Activated CD4-positive, alpha-beta memory T cell treated with anti-CD3 and anti-CD28 coated beads, Interleukin-2, amount 10 ng/mL, durations not matched to agents 7 days and 5 days (primary cell): ENCODE results near the gene AGBL1. TPM values are rescaled to one million over a fixed set of nuclear protein-coding genes. Genes with fewer than 3 reads are reported as not detected.

Experiments
- CTCF ChIA-PET: fragments of 350-600 bp; sonication (Branson Sonifier 250); formaldehyde crosslinking; loops from one replicate; lab custom pipeline; 2021; ENCODE audit warnings: antibody characterized with exemption, inconsistent platforms; lab: Charles Lee
- POLR2A ChIA-PET: fragments of 350-600 bp; sonication (Branson Sonifier 250); formaldehyde crosslinking; loops from one replicate; lab custom pipeline; 2021; ENCODE audit warnings: antibody characterized with exemption; lab: Charles Lee
- DNase-seq: peaks from one replicate; pipeline ENCODE4 v3.0.0-alpha.2; 2020
- H3K27ac Mint-ChIP-seq: one replicate; pipeline ENCODE4 v1.8.0; 2021; ENCODE audit warnings: mild to moderate bottlenecking, mixed read lengths
- H3K27me3 Mint-ChIP-seq: one replicate; pipeline ENCODE4 v1.8.0; 2021; ENCODE audit warnings: mixed read lengths
- H3K36me3 Mint-ChIP-seq: one replicate; pipeline ENCODE4 v1.8.0; 2021; ENCODE audit warnings: low read depth, mixed read lengths
- H3K4me1 Mint-ChIP-seq: one replicate; pipeline ENCODE4 v1.8.0; 2021; ENCODE audit warnings: mixed read lengths
- H3K4me3 Mint-ChIP-seq: one replicate; pipeline ENCODE4 v1.8.0; 2021; ENCODE audit warnings: mild to moderate bottlenecking, mixed read lengths
- H3K9me3 Mint-ChIP-seq: one replicate; pipeline ENCODE4 v1.8.0; 2021; ENCODE audit warnings: mixed read lengths
- total RNA-seq, 2 experiments: library from RNA; stranded (reverse); gene quantifications; one replicate each; pipeline ENCODE4 v1.2.3, GENCODE V29; 2021

The AGBL1 gene
- total RNA-seq, 2 experiments from 2014 or later, result not detected

- Mint-ChIP-seq H3K4me3 (no peak overlapping the region), H3K36me3 (no peaks in the 10 kb centered on the region), H3K9me3 (no peaks in the 10 kb centered on the region), H3K27me3 (peaks cover 1% of the 10 kb centered on the region), H3K27ac (no peak overlapping the region), H3K4me1 (no peaks in the 10 kb centered on the region)
- ChIA-PET CTCF (interaction anchor here (1.4 kb wide), 1 partner anchor 10 kb away, joined by 3 read pairs; no protein-coding TSS in a partner anchor), POLR2A (no interaction called here)
- DNase-seq, result no peak
These were observed 584.3 kb downstream of the AGBL1 start for GRCh38 chr15:86663979-86664378.

- no peak for DNase-seq
- H3K36me3 Mint-ChIP-seq, result no peaks in the 10 kb centered on the region
- peaks cover 1% of the 10 kb centered on the region for H3K27me3 Mint-ChIP-seq
- no peak overlapping the region for H3K27ac Mint-ChIP-seq
- no peaks in the 10 kb centered on the region for H3K4me1 Mint-ChIP-seq
- ChIA-PET CTCF (no interaction called here), POLR2A (no interaction called here)
- H3K4me3 Mint-ChIP-seq, result no peak overlapping the region
- no peaks in the 10 kb centered on the region for H3K9me3 Mint-ChIP-seq
These were observed 584.9 kb downstream of the AGBL1 start for GRCh38 chr15:86664581-86664980.

GRCh38 chr15:86676002-86676401 lies 596.3 kb downstream of the AGBL1 start:
- Mint-ChIP-seq H3K36me3 (no peaks in the 10 kb centered on the region), H3K9me3 (no peaks in the 10 kb centered on the region), H3K4me1 (peaks cover 2% of the 10 kb centered on the region), H3K27me3 (peaks cover 3% of the 10 kb centered on the region), H3K4me3 (no peak overlapping the region), H3K27ac (no peak overlapping the region)
- no peak for DNase-seq
- ChIA-PET POLR2A (no interaction called here), CTCF (no interaction called here)

- H3K36me3 Mint-ChIP-seq, result no peaks in the 10 kb centered on the region
- H3K27me3 Mint-ChIP-seq, result peaks cover 3% of the 10 kb centered on the region
- H3K27ac Mint-ChIP-seq, result no peak overlapping the region
- CTCF ChIA-PET, result no interaction called here
- H3K4me3 Mint-ChIP-seq, result no peak overlapping the region
- POLR2A ChIA-PET, result no interaction called here
- no peaks in the 10 kb centered on the region for H3K9me3 Mint-ChIP-seq
- peaks cover 2% of the 10 kb centered on the region for H3K4me1 Mint-ChIP-seq
- DNase-seq, result no peak
These were observed 597.6 kb downstream of the AGBL1 start for GRCh38 chr15:86677278-86677677.

GRCh38 chr15:86685263-86685662 lies 605.6 kb downstream of the AGBL1 start:
- no peak for DNase-seq
- ChIA-PET POLR2A (no interaction called here), CTCF (no interaction called here)
- Mint-ChIP-seq H3K4me3 (no peak overlapping the region), H3K4me1 (no peaks in the 10 kb centered on the region), H3K27me3 (peaks cover 3% of the 10 kb centered on the region), H3K36me3 (no peaks in the 10 kb centered on the region), H3K9me3 (no peaks in the 10 kb centered on the region), H3K27ac (no peak overlapping the region)

- Mint-ChIP-seq H3K9me3 (no peaks in the 10 kb centered on the region), H3K36me3 (no peaks in the 10 kb centered on the region)
- CTCF ChIA-PET, result no interaction called here
These were observed 609.3 kb downstream of the AGBL1 start for GRCh38 chr15:86689006-86689405.

GRCh38 chr15:86690566-86690965 lies 610.9 kb downstream of the AGBL1 start:
- no peaks in the 10 kb centered on the region for H3K36me3 Mint-ChIP-seq
- no peaks in the 10 kb centered on the region for H3K4me1 Mint-ChIP-seq
- CTCF ChIA-PET, result no interaction called here
- no peaks in the 10 kb centered on the region for H3K27me3 Mint-ChIP-seq
- H3K4me3 Mint-ChIP-seq, result no peak overlapping the region
- POLR2A ChIA-PET, result no interaction called here
- DNase-seq, result no peak
- no peaks in the 10 kb centered on the region for H3K9me3 Mint-ChIP-seq
- no peak overlapping the region for H3K27ac Mint-ChIP-seq

More at GRCh38 chr15:86689006-86689405, 609.3 kb downstream of the AGBL1 start:
- no peak overlapping the region for H3K27ac Mint-ChIP-seq
- DNase-seq, result no peak
- H3K4me1 Mint-ChIP-seq, result no peaks in the 10 kb centered on the region
- no peak overlapping the region for H3K4me3 Mint-ChIP-seq
- no peaks in the 10 kb centered on the region for H3K27me3 Mint-ChIP-seq
- POLR2A ChIA-PET, result no interaction called here

- Mint-ChIP-seq H3K36me3 (no peaks in the 10 kb centered on the region), H3K4me3 (no peak overlapping the region), H3K27ac (no peak overlapping the region), H3K27me3 (no peaks in the 10 kb centered on the region), H3K4me1 (no peaks in the 10 kb centered on the region), H3K9me3 (no peaks in the 10 kb centered on the region)
- POLR2A ChIA-PET, result no interaction called here
- CTCF ChIA-PET, result no interaction called here
- no peak for DNase-seq
These were observed 611.5 kb downstream of the AGBL1 start for GRCh38 chr15:86691091-86691663.

GRCh38 chr15:86700864-86701610 lies 621.4 kb downstream of the AGBL1 start:
- no peak overlapping the region for H3K4me3 Mint-ChIP-seq

GRCh38 chr15:86701611-86701963 lies 621.9 kb downstream of the AGBL1 start:
- Mint-ChIP-seq H3K9me3 (peaks cover 7% of the 10 kb centered on the region), H3K27ac (no peak overlapping the region), H3K4me1 (no peaks in the 10 kb centered on the region), H3K36me3 (no peaks in the 10 kb centered on the region), H3K4me3 (no peak overlapping the region), H3K27me3 (no peaks in the 10 kb centered on the region)
- CTCF ChIA-PET, result interaction anchor here (0.7 kb wide), 1 partner anchor 27 kb away, joined by 4 read pairs; no protein-coding TSS in a partner anchor
- POLR2A ChIA-PET, result no interaction called here
- DNase-seq, result no peak

More at GRCh38 chr15:86700864-86701610, 621.4 kb downstream of the AGBL1 start:
- H3K27ac Mint-ChIP-seq, result no peak overlapping the region
- DNase-seq, result no peak
- ChIA-PET CTCF (interaction anchor here (0.7 kb wide), 1 partner anchor 1766 kb away, joined by 3 read pairs; the partner anchor contains the start of gene MRPL46), POLR2A (no interaction called here)
- no peaks in the 10 kb centered on the region for H3K4me1 Mint-ChIP-seq
- no peaks in the 10 kb centered on the region for H3K36me3 Mint-ChIP-seq
- peaks cover 7% of the 10 kb centered on the region for H3K9me3 Mint-ChIP-seq
- no peaks in the 10 kb centered on the region for H3K27me3 Mint-ChIP-seq

- peaks cover 2% of the 10 kb centered on the region for H3K4me1 Mint-ChIP-seq
- no peak for DNase-seq
- H3K4me3 Mint-ChIP-seq, result no peak overlapping the region
- CTCF ChIA-PET, result no interaction called here
- no peaks in the 10 kb centered on the region for H3K9me3 Mint-ChIP-seq
- H3K36me3 Mint-ChIP-seq, result no peaks in the 10 kb centered on the region
- POLR2A ChIA-PET, result no interaction called here
- H3K27ac Mint-ChIP-seq, result no peak overlapping the region
- H3K27me3 Mint-ChIP-seq, result no peaks in the 10 kb centered on the region
These were observed 627.1 kb downstream of the AGBL1 start for GRCh38 chr15:86706813-86707212.

- POLR2A ChIA-PET, result no interaction called here
- H3K27me3 Mint-ChIP-seq, result no peaks in the 10 kb centered on the region
- DNase-seq, result no peak
- CTCF ChIA-PET, result no interaction called here
- H3K9me3 Mint-ChIP-seq, result no peaks in the 10 kb centered on the region
- H3K4me3 Mint-ChIP-seq, result no peak overlapping the region
- no peaks in the 10 kb centered on the region for H3K36me3 Mint-ChIP-seq
- no peak overlapping the region for H3K27ac Mint-ChIP-seq
- peaks cover 2% of the 10 kb centered on the region for H3K4me1 Mint-ChIP-seq
These were observed 631.8 kb downstream of the AGBL1 start for GRCh38 chr15:86711476-86711875.

GRCh38 chr15:86714241-86714640 lies 634.6 kb downstream of the AGBL1 start:
- ChIA-PET CTCF (no interaction called here), POLR2A (no interaction called here)
- Mint-ChIP-seq H3K36me3 (no peaks in the 10 kb centered on the region), H3K9me3 (no peaks in the 10 kb centered on the region), H3K27ac (no peak overlapping the region), H3K4me3 (no peak overlapping the region), H3K4me1 (no peaks in the 10 kb centered on the region), H3K27me3 (no peaks in the 10 kb centered on the region)
- no peak for DNase-seq

GRCh38 chr15:86725628-86726027 lies 646.0 kb downstream of the AGBL1 start:
- H3K36me3 Mint-ChIP-seq, result no peaks in the 10 kb centered on the region
- ChIA-PET CTCF (no interaction called here), POLR2A (no interaction called here)
- no peaks in the 10 kb centered on the region for H3K4me1 Mint-ChIP-seq
- H3K27me3 Mint-ChIP-seq, result no peaks in the 10 kb centered on the region
- H3K4me3 Mint-ChIP-seq, result no peak overlapping the region
- DNase-seq, result no peak
- H3K9me3 Mint-ChIP-seq, result peaks cover 2% of the 10 kb centered on the region
- no peak overlapping the region for H3K27ac Mint-ChIP-seq
